Ecto neural progenitor cell (in vitro differentiated cells): ENCODE data around the gene CUL3.

ENCODE experiments used
- DNase-seq: peaks from one replicate; pipeline ENCODE4 v3.0.0-alpha.2; 2018; ENCODE audit warnings: low spot score

Gene CUL3

DNA sequence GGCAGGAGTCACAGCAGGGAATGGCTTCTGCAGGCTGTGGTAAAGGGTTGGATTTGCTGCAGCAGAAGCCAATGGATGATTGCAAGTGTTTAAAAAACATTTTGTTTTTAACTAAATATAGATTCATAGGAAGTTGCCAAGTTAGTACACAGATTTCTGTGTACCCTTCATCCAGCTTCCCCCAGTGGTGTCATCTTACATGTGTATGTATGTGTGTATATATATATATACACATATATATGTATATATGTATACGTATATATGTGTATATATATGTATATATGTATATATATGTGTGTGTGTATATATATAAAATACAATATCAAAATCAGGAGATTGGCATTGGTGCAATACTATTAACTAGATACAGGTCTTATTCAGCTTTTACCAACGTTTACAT, 164.1 kb downstream of the CUL3 start:
- DNase-seq, result no peak
